KOPT-K1 (cell line): ENCODE results near the gene ZC2HC1C.
"Not testable (repeated sequence)": the region's sequence is repeated elsewhere in the genome, so short reads cannot be mapped to it uniquely, and the experiment has no call there.

Experiments used
- H3K27ac ChIP-seq: fragments of 200-600 bp; sonication (generic); 2 replicates; pipeline ENCODE4 v1.5.1; 2016; ENCODE audit warnings: antibody characterized with exemption, mild to moderate bottlenecking, low read depth, low read length; ENCODE audit not compliant: poor library complexity, severe bottlenecking
- H3K36me3 ChIP-seq: fragments of 200-600 bp; sonication (generic); 2 replicates; pipeline ENCODE4 v1.5.1; 2017; ENCODE audit warnings: antibody characterized with exemption, mild to moderate bottlenecking, low read length, moderate library complexity; ENCODE audit not compliant: insufficient read depth
- H3K9me3 ChIP-seq: fragments of 200-600 bp; sonication (generic); 2 replicates; pipeline ENCODE4 v1.5.1; 2017; ENCODE audit warnings: antibody characterized with exemption, low read length, mild to moderate bottlenecking; ENCODE audit not compliant: insufficient read depth, poor library complexity, severe bottlenecking

ZC2HC1C gene

GRCh38 chr14:75096959-75097358 lies 27.5 kb downstream of the ZC2HC1C start:
- Histone ChIP-seq H3K36me3 (peaks cover 92% of the 10 kb centered on the region), H3K9me3 (no peaks in the 10 kb centered on the region), H3K27ac (no peak overlapping the region)

- peaks cover 89% of the 10 kb centered on the region for H3K36me3 ChIP-seq
- no peaks in the 10 kb centered on the region for H3K9me3 ChIP-seq
- H3K27ac ChIP-seq, result no peak overlapping the region
Observed at GRCh38 chr14:75098212-75098611, 28.8 kb downstream of the ZC2HC1C start.

- peaks cover 90% of the 10 kb centered on the region for H3K36me3 ChIP-seq
- H3K27ac ChIP-seq, result no peak overlapping the region
- no peaks in the 10 kb centered on the region for H3K9me3 ChIP-seq
Observed at GRCh38 chr14:75098682-75099081, 29.2 kb downstream of the ZC2HC1C start.

- H3K36me3 ChIP-seq, result peaks cover 90% of the 10 kb centered on the region
- H3K9me3 ChIP-seq, result no peaks in the 10 kb centered on the region
- H3K27ac ChIP-seq, result no peak overlapping the region
Observed at GRCh38 chr14:75101491-75101890, 32.0 kb downstream of the ZC2HC1C start.

GRCh38 chr14:75107186-75107585 lies 37.7 kb downstream of the ZC2HC1C start:
- peaks cover 90% of the 10 kb centered on the region for H3K36me3 ChIP-seq
- no peaks in the 10 kb centered on the region for H3K9me3 ChIP-seq
- H3K27ac ChIP-seq, result no peak overlapping the region

- H3K9me3 ChIP-seq, result no peaks in the 10 kb centered on the region
- peaks cover 98% of the 10 kb centered on the region for H3K36me3 ChIP-seq
- no peak overlapping the region for H3K27ac ChIP-seq
Observed at GRCh38 chr14:75109877-75110276, 40.4 kb downstream of the ZC2HC1C start.

GRCh38 chr14:75113932-75114539 lies 44.6 kb downstream of the ZC2HC1C start:
- Histone ChIP-seq H3K36me3 (peaks cover 98% of the 10 kb centered on the region), H3K9me3 (no peaks in the 10 kb centered on the region), H3K27ac (no peak overlapping the region)

- Histone ChIP-seq H3K9me3 (no peaks in the 10 kb centered on the region), H3K36me3 (peaks cover 75% of the 10 kb centered on the region), H3K27ac (no peak overlapping the region)
Observed at GRCh38 chr14:75119056-75119455, 49.6 kb downstream of the ZC2HC1C start.

GRCh38 chr14:75120541-75121291 lies 51.3 kb downstream of the ZC2HC1C start:
- no peaks in the 10 kb centered on the region for H3K9me3 ChIP-seq
- peaks cover 59% of the 10 kb centered on the region for H3K36me3 ChIP-seq
- no peak overlapping the region for H3K27ac ChIP-seq

GRCh38 chr14:75121552-75121951 lies 52.1 kb downstream of the ZC2HC1C start:
- H3K36me3 ChIP-seq, result peaks cover 51% of the 10 kb centered on the region

GRCh38 chr14:75123991-75124390 lies 54.5 kb downstream of the ZC2HC1C start:
- no peak overlapping the region for H3K27ac ChIP-seq
- H3K9me3 ChIP-seq, result no peaks in the 10 kb centered on the region
- peaks cover 28% of the 10 kb centered on the region for H3K36me3 ChIP-seq

More at GRCh38 chr14:75121552-75121951, 52.1 kb downstream of the ZC2HC1C start:
- Histone ChIP-seq H3K27ac (no peak overlapping the region), H3K9me3 (no peaks in the 10 kb centered on the region)

GRCh38 chr14:75125617-75126016 lies 56.2 kb downstream of the ZC2HC1C start:
- peaks cover 16% of the 10 kb centered on the region; the same call in 1 of the 2 replicates for H3K36me3 ChIP-seq
- peak overlapping the region; percentile 87 for H3K27ac ChIP-seq
- H3K9me3 ChIP-seq, result no peaks in the 10 kb centered on the region

- peaks cover 15% of the 10 kb centered on the region for H3K36me3 ChIP-seq
- peak overlapping the region; percentile 87 for H3K27ac ChIP-seq
Observed at GRCh38 chr14:75126121-75126544, 56.7 kb downstream of the ZC2HC1C start.

GRCh38 chr14:75126679-75127473 lies 57.4 kb downstream of the ZC2HC1C start, which contains the start of gene NEK9:
NEK9 (minus strand) TSS chr14:75127048; CDS start chr14:75126921, 127 bp downstream.
- peak within 1 kb of the TSS; percentile 87 for H3K27ac ChIP-seq
- H3K36me3 ChIP-seq, result peaks cover 16% of the 10 kb centered on the region
- no peaks in the 10 kb centered on the region for H3K9me3 ChIP-seq

More at GRCh38 chr14:75126121-75126544, 56.7 kb downstream of the ZC2HC1C start:
- no peaks in the 10 kb centered on the region for H3K9me3 ChIP-seq

- not testable (repeated sequence) for H3K9me3 ChIP-seq
- Histone ChIP-seq H3K36me3 (peaks cover 22% of the 10 kb centered on the region), H3K27ac (peak overlapping the region; percentile 87)
Observed at GRCh38 chr14:75127474-75127820, 58.0 kb downstream of the ZC2HC1C start.
